Prostate gland (tissue), 2 donors: ENCODE results near the gene NFIX. TPM values are rescaled to one million over a fixed set of nuclear protein-coding genes. Genes with fewer than 3 reads are reported as not detected.
A peak's percentile ranks its signal among the peaks of the same experiment; 100 is the strongest.

Experiments used
- DNase-seq: peaks from one replicate; pipeline ENCODE4 v3.0.0-alpha.2; 2019; ENCODE audit warnings: low spot score
- H3K27ac ChIP-seq, 2 donors: fragments of 200-600 bp; sonication (generic); 2 replicates each; pipeline ENCODE4 v1.5.1; 2017 to 2019
- H3K27me3 ChIP-seq: fragments of 200-600 bp; sonication (generic); replicated peaks from 2 replicates; pipeline ENCODE4 v1.5.1; 2019; ENCODE audit not compliant: insufficient read depth
- H3K36me3 ChIP-seq, 2 donors: fragments of 200-600 bp; sonication (generic); 1 replicate in 1 of 2; 2 replicates in 1 of 2; pipeline versions ENCODE4 v1.5.1 to v1.8.1; 2017 to 2019
- H3K4me1 ChIP-seq: fragments of 200-600 bp; sonication (generic); replicated peaks from 2 replicates; pipeline ENCODE4 v1.5.1; 2019
- H3K4me3 ChIP-seq, 2 donors: fragments of 200-600 bp; sonication (generic); 2 replicates each; pipeline ENCODE4 v1.5.1; 2017 to 2019
- H3K9me3 ChIP-seq: fragments of 200-600 bp; sonication (generic); 2 replicates; pipeline ENCODE4 v1.5.1; 2017
- POLR2A ChIP-seq: fragments of 450-650 bp; IDR thresholded peaks from one replicate; pipeline ENCODE4 v1.6.1; 2016; ENCODE audit warnings: antibody characterized with exemption, mild to moderate bottlenecking
- POLR2AphosphoS5 ChIP-seq: sonication (generic); formaldehyde crosslinking; IDR thresholded peaks from one replicate; pipeline ENCODE4 v1.6.1; 2017; ENCODE audit warnings: antibody characterized with exemption
- WGBS: methylation state at CpG from one replicate; pipeline ENCODE4 v1.1.5; 2018; 5-methylcytosine and 5-hydroxymethylcytosine counted together
- intact Hi-C: fragments of 100-400 bp; cut with DNase I; formaldehyde crosslinking; loops from one replicate; pipeline ENCODE4 v1.14.2; 2022
- total RNA-seq, 2 donors: library from RNA; depleted of rRNA; stranded (reverse); fragments of >200 nt; gene quantifications; one replicate each; pipeline ENCODE4 v1.1.0, GENCODE V29; 2016
- TF ChIP-seq, protein P1 (sequence below), 4 experiments: fragments of 200-600 bp in 2 of 4; fragments of 450-650 bp in 2 of 4; sonication (generic) in 2 of 4; IDR thresholded peaks; 1 replicate in 3 of 4; 2 replicates in 1 of 4; pipeline ENCODE4 v1.5.1; 2016 to 2019; ENCODE audit warnings: antibody characterized with exemption in 4 of 4, mild to moderate bottlenecking in 2 of 4, moderate library complexity in 2 of 4

NFIX gene
- total RNA-seq, 2 donors from 2014 or later: 185 to 286 TPM

DNA sequence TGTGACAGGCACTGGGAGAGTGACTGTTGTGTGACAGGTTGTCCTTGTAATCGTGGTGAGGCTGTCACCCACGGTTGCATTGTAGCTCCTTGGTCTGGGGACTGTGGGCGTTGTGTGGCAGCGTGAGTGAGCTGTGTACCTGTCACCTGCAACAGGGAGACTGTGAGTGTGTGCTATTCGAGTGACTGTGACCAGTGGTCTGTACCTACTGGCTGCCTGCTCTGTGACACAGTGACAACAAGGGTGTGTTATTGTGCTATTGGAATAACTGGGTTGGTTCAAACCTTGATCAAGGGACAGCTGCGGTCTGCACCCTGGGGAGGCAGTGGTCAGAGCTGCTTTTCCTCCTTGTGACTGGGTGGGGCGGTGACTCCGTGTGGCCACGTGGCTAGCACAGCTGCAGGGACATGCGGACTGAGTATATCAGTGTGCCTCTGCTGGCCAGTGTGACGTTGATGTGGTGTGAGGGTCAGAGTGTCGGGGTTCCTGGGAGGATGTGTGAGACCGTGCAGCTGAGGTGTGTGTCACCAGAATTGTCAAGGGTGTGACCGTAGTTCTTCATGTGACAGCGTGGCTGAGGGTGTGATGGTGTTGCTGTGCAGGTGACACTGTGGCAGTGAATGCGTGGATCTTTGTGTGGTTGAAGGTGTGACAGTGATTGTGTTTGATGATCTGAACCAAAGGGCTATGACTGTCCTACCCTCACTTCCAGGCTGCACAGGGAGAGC lies 10.1 kb upstream of the NFIX start:
- 58% methylated on average over 16 of the region's 16 CpGs for WGBS
- H3K4me1 ChIP-seq: no peaks in the 10 kb centered on the region
- TF ChIP-seq POLR2AphosphoS5 (peak; percentile 64), POLR2A (no peak)
- TF ChIP-seq, protein P1, sequence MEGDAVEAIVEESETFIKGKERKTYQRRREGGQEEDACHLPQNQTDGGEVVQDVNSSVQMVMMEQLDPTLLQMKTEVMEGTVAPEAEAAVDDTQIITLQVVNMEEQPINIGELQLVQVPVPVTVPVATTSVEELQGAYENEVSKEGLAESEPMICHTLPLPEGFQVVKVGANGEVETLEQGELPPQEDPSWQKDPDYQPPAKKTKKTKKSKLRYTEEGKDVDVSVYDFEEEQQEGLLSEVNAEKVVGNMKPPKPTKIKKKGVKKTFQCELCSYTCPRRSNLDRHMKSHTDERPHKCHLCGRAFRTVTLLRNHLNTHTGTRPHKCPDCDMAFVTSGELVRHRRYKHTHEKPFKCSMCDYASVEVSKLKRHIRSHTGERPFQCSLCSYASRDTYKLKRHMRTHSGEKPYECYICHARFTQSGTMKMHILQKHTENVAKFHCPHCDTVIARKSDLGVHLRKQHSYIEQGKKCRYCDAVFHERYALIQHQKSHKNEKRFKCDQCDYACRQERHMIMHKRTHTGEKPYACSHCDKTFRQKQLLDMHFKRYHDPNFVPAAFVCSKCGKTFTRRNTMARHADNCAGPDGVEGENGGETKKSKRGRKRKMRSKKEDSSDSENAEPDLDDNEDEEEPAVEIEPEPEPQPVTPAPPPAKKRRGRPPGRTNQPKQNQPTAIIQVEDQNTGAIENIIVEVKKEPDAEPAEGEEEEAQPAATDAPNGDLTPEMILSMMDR (IDR thresholded peaks at IDR 0.05): peak in 1 of 4 experiments; percentile 14
- H3K4me3 ChIP-seq: no peak overlapping the region
- no peak for DNase-seq
- no peaks in the 10 kb centered on the region for H3K9me3 ChIP-seq
- no peaks in the 10 kb centered on the region for H3K27me3 ChIP-seq
- intact Hi-C loops: no loop called here
- peak overlapping the region; percentile 48 to 70 for H3K27ac ChIP-seq
- H3K36me3 ChIP-seq: no peaks in the 10 kb centered on the region

DNA sequence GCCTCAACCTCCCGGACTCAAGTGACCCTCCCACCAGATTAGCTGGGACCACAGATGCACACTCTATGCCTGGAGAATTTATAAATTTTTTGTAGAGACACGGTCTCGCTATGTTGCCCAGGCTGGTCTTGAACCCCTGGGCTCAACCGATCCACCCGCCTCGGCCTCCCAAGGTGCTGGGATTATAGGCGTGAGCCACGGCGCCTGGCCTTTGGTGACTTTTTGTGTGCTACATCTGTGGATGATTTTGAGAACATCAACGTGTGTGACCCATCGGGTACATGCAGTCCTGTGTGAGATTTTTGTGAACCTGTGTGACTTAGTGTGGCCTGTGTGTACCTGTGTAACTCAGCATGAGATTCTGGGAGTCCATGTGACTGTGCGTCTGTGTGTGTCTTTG lies 8.5 kb upstream of the NFIX start:
- no peak overlapping the region for H3K4me3 ChIP-seq
- H3K36me3 ChIP-seq: no peaks in the 10 kb centered on the region
- no peaks in the 10 kb centered on the region for H3K9me3 ChIP-seq
- 92% methylated on average over 12 of the region's 12 CpGs for WGBS
- no peaks in the 10 kb centered on the region for H3K4me1 ChIP-seq
- intact Hi-C loops: no loop called here
- TF ChIP-seq POLR2A (no peak), POLR2AphosphoS5 (no peak)
- TF ChIP-seq, protein P1 (IDR thresholded peaks at IDR 0.05): no peak
- DNase-seq: no peak
- H3K27ac ChIP-seq: no peak overlapping the region
- no peaks in the 10 kb centered on the region for H3K27me3 ChIP-seq

DNA sequence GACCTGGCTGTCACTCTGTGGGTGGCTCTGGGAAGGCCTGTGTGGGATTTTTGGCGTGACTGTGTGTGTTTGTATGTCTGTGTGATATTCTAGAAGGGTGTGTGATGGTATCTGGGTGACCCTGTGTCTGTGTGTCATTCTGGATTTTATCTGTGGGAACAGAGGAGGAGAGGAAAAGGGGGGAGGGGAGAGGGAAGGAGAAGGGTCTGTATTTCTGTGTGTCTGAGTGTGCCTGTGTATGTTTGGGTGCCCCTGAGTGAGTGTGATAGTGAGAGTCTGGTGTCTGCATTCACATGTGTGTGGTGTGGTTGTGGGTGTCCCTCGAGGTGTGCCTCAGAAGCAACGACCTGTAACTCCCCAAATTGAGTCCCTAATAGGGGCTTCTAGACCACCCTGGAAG lies 8.1 kb upstream of the NFIX start:
- Histone ChIP-seq H3K4me3 (no peak overlapping the region), H3K36me3 (no peaks in the 10 kb centered on the region), H3K4me1 (no peaks in the 10 kb centered on the region), H3K9me3 (no peaks in the 10 kb centered on the region), H3K27ac (no peak overlapping the region), H3K27me3 (no peaks in the 10 kb centered on the region)
- 76% methylated on average over 3 of the region's 3 CpGs for WGBS
- no peak for TF ChIP-seq POLR2AphosphoS5
- no peak for TF ChIP-seq POLR2A
- TF ChIP-seq, protein P1 (IDR thresholded peaks at IDR 0.05): no peak
- no peak for DNase-seq
- intact Hi-C loops: no loop called here

DNA sequence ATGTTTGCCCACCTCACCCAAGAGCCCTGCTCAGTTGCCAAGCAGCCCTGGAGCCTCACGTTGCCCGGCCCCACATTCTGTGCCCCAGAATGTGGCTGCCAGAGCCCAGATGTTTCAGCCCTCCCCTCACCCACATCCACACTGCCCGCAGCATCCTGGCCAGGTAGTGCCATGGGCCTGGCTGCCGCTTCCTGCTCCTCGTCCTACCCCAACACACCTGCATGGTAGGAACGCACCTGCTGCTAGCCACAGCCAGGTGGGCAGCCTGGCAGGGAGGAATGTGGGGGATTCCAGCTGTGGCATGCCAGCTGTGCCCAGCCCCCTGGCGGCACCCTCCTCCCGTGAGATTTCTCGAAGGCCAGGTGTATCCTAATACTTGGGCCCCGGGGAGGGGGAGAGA lies 7.5 kb upstream of the NFIX start:
- H3K27me3 ChIP-seq: no peaks in the 10 kb centered on the region
- H3K9me3 ChIP-seq: no peaks in the 10 kb centered on the region
- no peak overlapping the region for H3K4me3 ChIP-seq
- TF ChIP-seq POLR2AphosphoS5 (no peak), POLR2A (no peak)
- TF ChIP-seq, protein P1 (IDR thresholded peaks at IDR 0.05): peak in 1 of 4 experiments; percentile 18
- 59% methylated on average over 10 of the region's 10 CpGs for WGBS
- intact Hi-C loops: no loop called here
- no peak for DNase-seq
- no peaks in the 10 kb centered on the region for H3K36me3 ChIP-seq
- H3K27ac ChIP-seq: no peak overlapping the region
- H3K4me1 ChIP-seq: no peaks in the 10 kb centered on the region

DNA sequence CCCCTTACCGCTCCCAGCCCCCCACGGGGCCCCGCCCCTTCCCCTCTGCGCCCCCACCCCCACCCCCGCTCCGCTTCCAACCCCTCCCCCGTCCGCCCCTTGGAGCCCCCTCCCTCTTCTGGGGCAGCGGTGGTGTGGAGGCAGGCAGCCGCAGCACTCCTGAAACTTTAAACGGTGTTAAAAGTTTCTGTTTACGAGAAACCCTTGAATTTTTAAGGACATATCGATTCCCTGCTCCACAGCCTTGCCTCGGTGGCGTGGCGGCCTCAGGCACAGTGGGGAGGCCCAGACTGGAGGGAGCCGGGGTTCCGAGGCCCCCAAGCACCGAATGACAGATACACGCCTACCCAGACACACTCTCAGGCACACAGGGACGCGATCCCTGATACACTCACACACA lies 4.8 kb upstream of the NFIX start:
- no peak overlapping the region for H3K27ac ChIP-seq
- H3K4me1 ChIP-seq: no peaks in the 10 kb centered on the region
- no peaks in the 10 kb centered on the region for H3K27me3 ChIP-seq
- H3K9me3 ChIP-seq: no peaks in the 10 kb centered on the region
- no peak for DNase-seq
- no peaks in the 10 kb centered on the region for H3K36me3 ChIP-seq
- intact Hi-C loops: no loop called here
- WGBS: 43% methylated on average over 22 of the region's 22 CpGs
- H3K4me3 ChIP-seq: no peak overlapping the region
- no peak for TF ChIP-seq POLR2AphosphoS5
- TF ChIP-seq POLR2A: no peak
- TF ChIP-seq, protein P1 (IDR thresholded peaks at IDR 0.05): no peak
